EL (cell line): ENCODE results near the gene SMIM22.

Experiments
- DNase-seq: peaks from one replicate; pipeline ENCODE4 v3.0.0-alpha.2; 2016

The SMIM22 gene

GRCh38 chr16:4828567-4829321 lies 33.6 kb downstream of the SMIM22 start:
- DNase-seq, result no peak

- no peak for DNase-seq
Observed at GRCh38 chr16:4830408-4830807, 35.2 kb downstream of the SMIM22 start.

GRCh38 chr16:4831616-4832015 lies 36.4 kb downstream of the SMIM22 start:
- DNase-seq, result no peak

GRCh38 chr16:4832698-4833343 lies 37.7 kb downstream of the SMIM22 start:
- DNase-seq, result no peak

GRCh38 chr16:4833584-4833983 lies 38.4 kb downstream of the SMIM22 start:
- DNase-seq, result no peak

- DNase-seq, result no peak
Observed at GRCh38 chr16:4836727-4837126, 41.6 kb downstream of the SMIM22 start.

- no peak for DNase-seq
Observed at GRCh38 chr16:4837733-4838501, 42.7 kb downstream of the SMIM22 start.

- no peak for DNase-seq
Observed at GRCh38 chr16:4839942-4840341, 44.8 kb downstream of the SMIM22 start.

GRCh38 chr16:4840984-4841383 lies 45.8 kb downstream of the SMIM22 start:
- DNase-seq, result no peak
